GM12878 (cell line): ENCODE data around the gene MED13L.

Experiments used
- ASH2L ChIP-seq: fragments of 300-600, 200-600 bp; sonication (generic); IDR thresholded peaks from 2 replicates; pipeline ENCODE4 v1.6.1; 2017; ENCODE audit warnings: low read depth, mild to moderate bottlenecking, borderline replicate concordance
- CTCF ChIP-seq, 3 experiments: IDR thresholded peaks in 2 of 3; conservative IDR thresholded peaks in 1 of 3; 2 replicates each; pipeline ENCODE4 v1.5.1; 2011; ENCODE audit warnings: low read depth in 3 of 3, low read length in 3 of 3, mild to moderate bottlenecking in 3 of 3, control low read depth in 2 of 3, moderate library complexity in 2 of 3, inconsistent platforms in 1 of 3, mixed read lengths in 1 of 3; ENCODE audit not compliant: control insufficient read depth in 2 of 3, insufficient read depth in 1 of 3; ENCODE audit errors: extremely low read depth in 1 of 3
- E2F4 ChIP-seq: IDR thresholded peaks from 2 replicates; pipeline ENCODE4 v1.6.1; 2012; ENCODE audit warnings: low read depth, low read length, improper control_type of control experiment
- GABPA ChIP-seq: IDR thresholded peaks from 2 replicates; pipeline ENCODE4 v1.6.1; 2014; ENCODE audit warnings: antibody characterized with exemption, low read depth, mild to moderate bottlenecking, inconsistent platforms
- MEF2A ChIP-seq: IDR thresholded peaks from 2 replicates; pipeline ENCODE4 v1.6.1; 2011; ENCODE audit warnings: low read depth, mild to moderate bottlenecking, low read length, moderate library complexity; ENCODE audit not compliant: insufficient read depth
- MEF2B ChIP-seq: fragments of 450-650 bp; IDR thresholded peaks from 2 replicates; pipeline ENCODE4 v1.6.1; 2018; ENCODE audit warnings: mild to moderate bottlenecking, moderate library complexity; ENCODE audit not compliant: partially characterized antibody, poor library complexity, severe bottlenecking
- PKNOX1 ChIP-seq: fragments of 450-650 bp; IDR thresholded peaks from 2 replicates; pipeline ENCODE4 v1.6.1; 2016; ENCODE audit warnings: mild to moderate bottlenecking
- RAD21 ChIP-seq: IDR thresholded peaks from 2 replicates; pipeline ENCODE4 v1.6.1; 2011; ENCODE audit warnings: mild to moderate bottlenecking, low read depth, low read length, moderate library complexity; ENCODE audit not compliant: insufficient read depth
- RBBP5 ChIP-seq: fragments of 200-600 bp; sonication (generic); conservative IDR thresholded peaks from 2 replicates; pipeline ENCODE4 v1.6.1; 2016
- REST ChIP-seq: IDR thresholded peaks from 2 replicates; pipeline ENCODE4 v1.6.1; 2012; ENCODE audit warnings: mild to moderate bottlenecking, low read depth, low read length
- SIN3A ChIP-seq: IDR thresholded peaks from 2 replicates; pipeline ENCODE4 v1.6.1; 2012; ENCODE audit warnings: low read depth, low read length, improper control_type of control experiment
- SMC3 ChIP-seq: IDR thresholded peaks from 2 replicates; pipeline ENCODE4 v1.6.1; 2011; ENCODE audit warnings: low read length, improper control_type of control experiment, borderline replicate concordance
- TF ChIP-seq, protein P1 (sequence below): fragments of 450-650 bp; IDR thresholded peaks from 2 replicates; pipeline ENCODE4 v1.6.1; 2018; ENCODE audit warnings: mild to moderate bottlenecking, low read depth, moderate library complexity; ENCODE audit not compliant: partially characterized antibody
- TF ChIP-seq, protein P2 (sequence below): IDR thresholded peaks from 2 replicates; pipeline ENCODE4 v1.6.1; 2012; ENCODE audit warnings: improper control_type of control experiment, low read depth, low read length; ENCODE audit not compliant: insufficient replicate concordance

- TF ChIP-seq GABPA (no peak), CTCF (IDR thresholded peaks at IDR 0.05 in 2 of 3, conservative IDR thresholded peaks at IDR 0.05 in 1 of 3; ENCODE audit: control insufficient read depth in 2 of 3, extremely low read depth in 1 of 3, insufficient read depth in 1 of 3, low read depth in 3 of 3, low read length in 3 of 3) (no peak), RAD21 (no peak), PKNOX1 (no peak), MEF2B (no peak), MEF2A (no peak), E2F4 (no peak), RBBP5 (no peak), REST (no peak), SIN3A (no peak), SMC3 (no peak), ASH2L (no peak)
- TF ChIP-seq, protein P1, sequence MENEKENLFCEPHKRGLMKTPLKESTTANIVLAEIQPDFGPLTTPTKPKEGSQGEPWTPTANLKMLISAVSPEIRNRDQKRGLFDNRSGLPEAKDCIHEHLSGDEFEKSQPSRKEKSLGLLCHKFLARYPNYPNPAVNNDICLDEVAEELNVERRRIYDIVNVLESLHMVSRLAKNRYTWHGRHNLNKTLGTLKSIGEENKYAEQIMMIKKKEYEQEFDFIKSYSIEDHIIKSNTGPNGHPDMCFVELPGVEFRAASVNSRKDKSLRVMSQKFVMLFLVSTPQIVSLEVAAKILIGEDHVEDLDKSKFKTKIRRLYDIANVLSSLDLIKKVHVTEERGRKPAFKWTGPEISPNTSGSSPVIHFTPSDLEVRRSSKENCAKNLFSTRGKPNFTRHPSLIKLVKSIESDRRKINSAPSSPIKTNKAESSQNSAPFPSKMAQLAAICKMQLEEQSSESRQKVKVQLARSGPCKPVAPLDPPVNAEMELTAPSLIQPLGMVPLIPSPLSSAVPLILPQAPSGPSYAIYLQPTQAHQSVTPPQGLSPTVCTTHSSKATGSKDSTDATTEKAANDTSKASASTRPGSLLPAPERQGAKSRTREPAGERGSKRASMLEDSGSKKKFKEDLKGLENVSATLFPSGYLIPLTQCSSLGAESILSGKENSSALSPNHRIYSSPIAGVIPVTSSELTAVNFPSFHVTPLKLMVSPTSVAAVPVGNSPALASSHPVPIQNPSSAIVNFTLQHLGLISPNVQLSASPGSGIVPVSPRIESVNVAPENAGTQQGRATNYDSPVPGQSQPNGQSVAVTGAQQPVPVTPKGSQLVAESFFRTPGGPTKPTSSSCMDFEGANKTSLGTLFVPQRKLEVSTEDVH: no peak
- TF ChIP-seq, protein P2, sequence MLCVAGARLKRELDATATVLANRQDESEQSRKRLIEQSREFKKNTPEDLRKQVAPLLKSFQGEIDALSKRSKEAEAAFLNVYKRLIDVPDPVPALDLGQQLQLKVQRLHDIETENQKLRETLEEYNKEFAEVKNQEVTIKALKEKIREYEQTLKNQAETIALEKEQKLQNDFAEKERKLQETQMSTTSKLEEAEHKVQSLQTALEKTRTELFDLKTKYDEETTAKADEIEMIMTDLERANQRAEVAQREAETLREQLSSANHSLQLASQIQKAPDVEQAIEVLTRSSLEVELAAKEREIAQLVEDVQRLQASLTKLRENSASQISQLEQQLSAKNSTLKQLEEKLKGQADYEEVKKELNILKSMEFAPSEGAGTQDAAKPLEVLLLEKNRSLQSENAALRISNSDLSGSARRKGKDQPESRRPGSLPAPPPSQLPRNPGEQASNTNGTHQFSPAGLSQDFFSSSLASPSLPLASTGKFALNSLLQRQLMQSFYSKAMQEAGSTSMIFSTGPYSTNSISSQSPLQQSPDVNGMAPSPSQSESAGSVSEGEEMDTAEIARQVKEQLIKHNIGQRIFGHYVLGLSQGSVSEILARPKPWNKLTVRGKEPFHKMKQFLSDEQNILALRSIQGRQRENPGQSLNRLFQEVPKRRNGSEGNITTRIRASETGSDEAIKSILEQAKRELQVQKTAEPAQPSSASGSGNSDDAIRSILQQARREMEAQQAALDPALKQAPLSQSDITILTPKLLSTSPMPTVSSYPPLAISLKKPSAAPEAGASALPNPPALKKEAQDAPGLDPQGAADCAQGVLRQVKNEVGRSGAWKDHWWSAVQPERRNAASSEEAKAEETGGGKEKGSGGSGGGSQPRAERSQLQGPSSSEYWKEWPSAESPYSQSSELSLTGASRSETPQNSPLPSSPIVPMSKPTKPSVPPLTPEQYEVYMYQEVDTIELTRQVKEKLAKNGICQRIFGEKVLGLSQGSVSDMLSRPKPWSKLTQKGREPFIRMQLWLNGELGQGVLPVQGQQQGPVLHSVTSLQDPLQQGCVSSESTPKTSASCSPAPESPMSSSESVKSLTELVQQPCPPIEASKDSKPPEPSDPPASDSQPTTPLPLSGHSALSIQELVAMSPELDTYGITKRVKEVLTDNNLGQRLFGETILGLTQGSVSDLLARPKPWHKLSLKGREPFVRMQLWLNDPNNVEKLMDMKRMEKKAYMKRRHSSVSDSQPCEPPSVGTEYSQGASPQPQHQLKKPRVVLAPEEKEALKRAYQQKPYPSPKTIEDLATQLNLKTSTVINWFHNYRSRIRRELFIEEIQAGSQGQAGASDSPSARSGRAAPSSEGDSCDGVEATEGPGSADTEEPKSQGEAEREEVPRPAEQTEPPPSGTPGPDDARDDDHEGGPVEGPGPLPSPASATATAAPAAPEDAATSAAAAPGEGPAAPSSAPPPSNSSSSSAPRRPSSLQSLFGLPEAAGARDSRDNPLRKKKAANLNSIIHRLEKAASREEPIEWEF: no peak
Observed at GRCh38 chr12:115988212-115988611, 289.3 kb downstream of the MED13L start.
